Keratinocyte (primary cell): Measurements from ENCODE around the gene ARMCX5.

Experiments used
- EZH2 ChIP-seq: IDR thresholded peaks from one replicate; pipeline ENCODE4 v1.6.1; 2012; ENCODE audit warnings: inconsistent platforms, mild to moderate bottlenecking, low read length, moderate library complexity
- TF ChIP-seq, protein P1 (sequence below), 3 experiments: IDR thresholded peaks in 1 of 3; conservative IDR thresholded peaks in 1 of 3; optimal IDR thresholded peaks in 1 of 3; 2 replicates in 2 of 3; 3 replicates in 1 of 3; pipeline versions ENCODE3 to v1.5.1; 2011; ENCODE audit warnings: low read length in 3 of 3, mild to moderate bottlenecking in 3 of 3, moderate library complexity in 2 of 3, control low read depth in 1 of 3, inconsistent platforms in 1 of 3; ENCODE audit not compliant: insufficient read depth in 2 of 3; ENCODE audit errors: extremely low read depth in 1 of 3

DNA sequence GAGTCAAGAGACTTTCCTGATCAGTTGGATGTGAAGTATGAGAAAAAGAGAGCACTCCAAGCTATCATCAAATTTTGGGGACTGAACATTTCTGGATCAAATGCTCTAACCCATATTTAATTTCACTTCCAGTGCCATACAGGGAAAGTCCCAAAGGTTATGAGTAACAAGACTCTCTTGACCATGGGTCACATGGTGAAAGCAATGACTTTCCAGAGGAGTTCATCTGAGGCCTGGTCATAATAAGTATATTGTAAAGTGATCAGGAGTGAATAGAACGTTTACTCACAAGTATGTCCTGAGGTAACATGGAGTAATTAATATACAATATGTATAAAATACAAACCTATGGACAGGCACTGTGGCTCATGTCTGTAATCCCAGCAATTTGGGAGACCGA, 40.7 kb upstream of the ARMCX5 start:
- TF ChIP-seq, protein P1, sequence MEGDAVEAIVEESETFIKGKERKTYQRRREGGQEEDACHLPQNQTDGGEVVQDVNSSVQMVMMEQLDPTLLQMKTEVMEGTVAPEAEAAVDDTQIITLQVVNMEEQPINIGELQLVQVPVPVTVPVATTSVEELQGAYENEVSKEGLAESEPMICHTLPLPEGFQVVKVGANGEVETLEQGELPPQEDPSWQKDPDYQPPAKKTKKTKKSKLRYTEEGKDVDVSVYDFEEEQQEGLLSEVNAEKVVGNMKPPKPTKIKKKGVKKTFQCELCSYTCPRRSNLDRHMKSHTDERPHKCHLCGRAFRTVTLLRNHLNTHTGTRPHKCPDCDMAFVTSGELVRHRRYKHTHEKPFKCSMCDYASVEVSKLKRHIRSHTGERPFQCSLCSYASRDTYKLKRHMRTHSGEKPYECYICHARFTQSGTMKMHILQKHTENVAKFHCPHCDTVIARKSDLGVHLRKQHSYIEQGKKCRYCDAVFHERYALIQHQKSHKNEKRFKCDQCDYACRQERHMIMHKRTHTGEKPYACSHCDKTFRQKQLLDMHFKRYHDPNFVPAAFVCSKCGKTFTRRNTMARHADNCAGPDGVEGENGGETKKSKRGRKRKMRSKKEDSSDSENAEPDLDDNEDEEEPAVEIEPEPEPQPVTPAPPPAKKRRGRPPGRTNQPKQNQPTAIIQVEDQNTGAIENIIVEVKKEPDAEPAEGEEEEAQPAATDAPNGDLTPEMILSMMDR (optimal IDR thresholded peaks at IDR 0.05 in 1 of 3, IDR thresholded peaks at IDR 0.05 in 1 of 3, conservative IDR thresholded peaks at IDR 0.05 in 1 of 3; ENCODE audit: extremely low read depth in 1 of 3, insufficient read depth in 2 of 3, low read length in 3 of 3) = no peak
- TF ChIP-seq EZH2 = no peak
